Measurements from ENCODE around the gene RTEL1.

The RTEL1 gene

DNA sequence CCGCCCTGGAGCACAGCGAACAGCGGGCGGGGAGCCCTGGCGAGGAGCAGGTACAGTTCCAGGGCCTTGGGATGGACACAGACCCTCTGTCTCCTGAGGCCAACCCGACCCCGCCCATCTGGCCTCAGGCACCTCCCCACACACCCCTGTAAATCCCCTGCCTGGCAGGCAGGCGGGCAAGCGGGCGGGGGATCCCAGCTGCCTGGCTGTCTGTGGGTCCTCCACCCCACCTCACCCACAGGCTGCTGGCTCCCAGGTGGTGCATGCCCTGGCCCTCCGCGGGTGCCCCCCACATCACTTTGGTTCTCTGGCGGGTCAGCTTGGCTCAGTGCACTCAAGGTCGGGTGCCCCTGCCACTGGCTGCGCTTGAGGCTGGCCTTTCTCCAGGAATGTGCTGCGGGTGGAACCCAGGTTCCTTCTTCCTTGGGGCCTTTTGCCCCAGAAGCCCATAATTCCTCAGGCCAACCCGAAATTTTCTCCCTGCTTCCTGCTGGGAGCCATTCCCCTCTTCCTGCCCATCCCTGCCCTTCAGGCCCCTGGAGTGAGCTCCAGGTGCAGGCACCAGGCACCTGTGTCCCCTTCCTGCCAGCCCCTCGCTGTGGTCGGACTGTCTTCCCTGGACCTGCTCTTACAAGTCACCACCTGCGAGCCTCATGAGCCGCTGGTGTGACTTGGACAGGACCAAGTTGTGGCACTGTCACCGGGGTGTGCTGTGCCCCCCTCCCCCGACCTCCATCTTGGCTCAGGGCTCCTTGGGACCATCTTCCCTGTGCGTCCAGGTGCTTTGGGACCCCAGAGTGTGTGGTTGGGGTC lies 33.0 kb downstream of the RTEL1 start:
- DNase-seq, result no peak

GRCh38 chr20:63691711-63692435 lies 33.8 kb downstream of the RTEL1 start:
- no peak for DNase-seq

GRCh38 chr20:63692436-63693082 lies 34.4 kb downstream of the RTEL1 start:
- no peak for DNase-seq

DNA sequence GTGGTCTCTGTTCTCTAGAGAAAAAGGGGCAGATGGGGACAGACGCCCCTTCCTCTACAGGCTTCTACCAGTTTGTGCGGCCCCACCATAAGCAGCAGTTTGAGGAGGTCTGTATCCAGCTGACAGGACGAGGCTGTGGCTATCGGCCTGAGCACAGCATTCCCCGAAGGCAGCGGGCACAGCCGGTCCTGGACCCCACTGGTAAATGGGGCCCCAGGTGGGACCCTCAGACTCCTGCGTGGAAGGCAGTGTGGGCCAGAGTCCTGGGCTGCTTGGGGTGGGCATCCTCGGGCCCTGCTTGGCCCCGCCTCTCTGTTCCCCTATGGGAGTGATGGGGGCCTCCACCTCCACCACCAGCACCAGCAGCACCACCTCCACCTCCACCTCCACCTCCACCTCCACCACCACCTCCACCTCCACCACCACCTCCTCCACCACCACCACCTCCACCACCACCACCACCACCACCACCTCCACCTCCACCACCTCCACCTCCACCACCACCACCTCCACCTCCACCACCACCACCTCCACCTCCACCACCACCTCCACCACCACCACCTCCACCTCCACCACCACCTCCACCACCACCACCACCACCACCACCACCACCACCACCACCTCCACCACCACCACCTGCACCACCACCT lies 35.1 kb downstream of the RTEL1 start:
- no peak for DNase-seq

GRCh38 chr20:63693733-63694583 lies 35.8 kb downstream of the RTEL1 start:
- no peak for DNase-seq

GRCh38 chr20:63694584-63695423 lies 36.7 kb downstream of the RTEL1 start:
- DNase-seq, result no peak

GRCh38 chr20:63695424-63696305 lies 37.6 kb downstream of the RTEL1 start:
- DNase-seq, result no peak

GRCh38 chr20:63696306-63696627 lies 38.2 kb downstream of the RTEL1 start:
- no peak for DNase-seq

DNA sequence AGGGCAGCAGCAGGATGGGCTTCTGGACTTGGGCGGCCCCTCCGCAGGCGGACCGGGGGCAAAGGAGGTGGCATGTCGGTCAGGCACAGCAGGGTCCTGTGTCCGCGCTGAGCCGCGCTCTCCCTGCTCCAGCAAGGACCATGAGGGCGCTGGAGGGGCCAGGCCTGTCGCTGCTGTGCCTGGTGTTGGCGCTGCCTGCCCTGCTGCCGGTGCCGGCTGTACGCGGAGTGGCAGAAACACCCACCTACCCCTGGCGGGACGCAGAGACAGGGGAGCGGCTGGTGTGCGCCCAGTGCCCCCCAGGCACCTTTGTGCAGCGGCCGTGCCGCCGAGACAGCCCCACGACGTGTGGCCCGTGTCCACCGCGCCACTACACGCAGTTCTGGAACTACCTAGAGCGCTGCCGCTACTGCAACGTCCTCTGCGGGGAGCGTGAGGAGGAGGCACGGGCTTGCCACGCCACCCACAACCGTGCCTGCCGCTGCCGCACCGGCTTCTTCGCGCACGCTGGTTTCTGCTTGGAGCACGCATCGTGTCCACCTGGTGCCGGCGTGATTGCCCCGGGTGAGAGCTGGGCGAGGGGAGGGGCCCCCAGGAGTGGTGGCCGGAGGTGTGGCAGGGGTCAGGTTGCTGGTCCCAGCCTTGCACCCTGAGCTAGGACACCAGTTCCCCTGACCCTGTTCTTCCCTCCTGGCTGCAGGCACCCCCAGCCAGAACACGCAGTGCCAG lies 38.7 kb downstream of the RTEL1 start, which contains the start of gene TNFRSF6B:
TSS of gene TNFRSF6B (plus strand) at position 25 of the 729 bp plus-strand sequence. CDS start at position 141, 116 bp downstream.
- no peak for DNase-seq

DNA sequence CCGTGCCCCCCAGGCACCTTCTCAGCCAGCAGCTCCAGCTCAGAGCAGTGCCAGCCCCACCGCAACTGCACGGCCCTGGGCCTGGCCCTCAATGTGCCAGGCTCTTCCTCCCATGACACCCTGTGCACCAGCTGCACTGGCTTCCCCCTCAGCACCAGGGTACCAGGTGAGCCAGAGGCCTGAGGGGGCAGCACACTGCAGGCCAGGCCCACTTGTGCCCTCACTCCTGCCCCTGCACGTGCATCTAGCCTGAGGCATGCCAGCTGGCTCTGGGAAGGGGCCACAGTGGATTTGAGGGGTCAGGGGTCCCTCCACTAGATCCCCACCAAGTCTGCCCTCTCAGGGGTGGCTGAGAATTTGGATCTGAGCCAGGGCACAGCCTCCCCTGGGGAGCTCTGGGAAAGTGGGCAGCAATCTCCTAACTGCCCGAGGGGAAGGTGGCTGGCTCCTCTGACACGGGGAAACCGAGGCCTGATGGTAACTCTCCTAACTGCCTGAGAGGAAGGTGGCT lies 39.3 kb downstream of the RTEL1 start:
- no peak for DNase-seq

GRCh38 chr20:63697868-63698545 lies 39.9 kb downstream of the RTEL1 start:
- DNase-seq, result no peak

GRCh38 chr20:63698739-63699465 lies 40.8 kb downstream of the RTEL1 start:
- no peak for DNase-seq

- no peak for DNase-seq
These were observed 41.5 kb downstream of the RTEL1 start for GRCh38 chr20:63699466-63700198.

- DNase-seq, result no peak
These were observed 42.3 kb downstream of the RTEL1 start for GRCh38 chr20:63700199-63701050.

- no peak for DNase-seq
These were observed 42.9 kb downstream of the RTEL1 start for GRCh38 chr20:63701051-63701328.

GRCh38 chr20:63701329-63702035 lies 43.4 kb downstream of the RTEL1 start:
- DNase-seq, result no peak
